Smooth muscle cell (in vitro differentiated cells): Measurements from ENCODE around the gene MMS22L. TPM values are rescaled to one million over a fixed set of nuclear protein-coding genes. Genes with fewer than 3 reads are reported as not detected.

Source experiments
- DNase-seq: peaks from one replicate; lab custom pipeline; 2025; ENCODE audit not compliant: unreplicated experiment; lab: John Stamatoyannopoulos, UW
- H2AFZ ChIP-seq: fragments of 200-600 bp; sonication (generic); 2 replicates; pipeline ENCODE4 v1.6.0; 2016; ENCODE audit warnings: antibody characterized with exemption, low read depth, mild to moderate bottlenecking
- H3F3A ChIP-seq: fragments of 200-600 bp; sonication (generic); 2 replicates; pipeline ENCODE4 v1.6.0; 2017; ENCODE audit warnings: antibody characterized with exemption, low read depth
- H3K27ac ChIP-seq: fragments of 200-600 bp; sonication (generic); 2 replicates; pipeline ENCODE4 v1.5.1; 2016; ENCODE audit warnings: low read depth, mild to moderate bottlenecking
- H3K27me3 ChIP-seq: fragments of 200-600 bp; sonication (generic); 2 replicates; pipeline ENCODE4 v1.6.1; 2016; ENCODE audit warnings: low read depth, mild to moderate bottlenecking
- H3K36me3 ChIP-seq: fragments of 200-600 bp; sonication (generic); 2 replicates; pipeline ENCODE4 v1.5.1; 2016; ENCODE audit warnings: low read depth
- H3K4me1 ChIP-seq: fragments of 200-600 bp; sonication (generic); 2 replicates; pipeline ENCODE4 v1.5.1; 2016; ENCODE audit warnings: low read depth
- H3K4me2 ChIP-seq: fragments of 200-600 bp; sonication (generic); 2 replicates; pipeline ENCODE4 v1.6.0; 2016; ENCODE audit warnings: mild to moderate bottlenecking
- H3K4me3 ChIP-seq: fragments of 200-600 bp; sonication (generic); 2 replicates; pipeline ENCODE4 v1.5.1; 2016; ENCODE audit warnings: mild to moderate bottlenecking
- H3K79me2 ChIP-seq: fragments of 200-600 bp; sonication (generic); 2 replicates; pipeline ENCODE4 v1.6.0; 2016; ENCODE audit warnings: low read depth, mild to moderate bottlenecking
- H3K9ac ChIP-seq: fragments of 200-600 bp; sonication (generic); 2 replicates; pipeline ENCODE4 v1.6.0; 2016; ENCODE audit warnings: low read depth
- H3K9me3 ChIP-seq: fragments of 200-600 bp; sonication (generic); replicated peaks from 2 replicates; pipeline ENCODE4 v1.5.1; 2016; ENCODE audit warnings: low read depth
- H4K20me1 ChIP-seq: fragments of 200-600 bp; sonication (generic); 2 replicates; pipeline ENCODE4 v1.6.0; 2016; ENCODE audit warnings: low read depth
- WGBS: methylation state at CpG from one replicate; pipeline ENCODE4 v1.1.7; 2016; ENCODE audit warnings: low lambda C conversion rate; 5-methylcytosine and 5-hydroxymethylcytosine counted together
- polyA plus RNA-seq: library from polyadenylated mRNA; unstranded; fragments of >200 nt; fragmentation: Nextera tagmentation; extraction: Ambion mirVana; gene quantifications from 2 replicates; pipeline ENCODE4 v1.2.1, GENCODE V29; 2016
- total RNA-seq: library from RNA; depleted of rRNA; stranded (reverse); fragments of >200 nt; gene quantifications from 2 replicates; pipeline ENCODE4 v1.2.3, GENCODE V29; 2014
- TF ChIP-seq, protein P1 (sequence below): fragments of 200-600 bp; sonication (generic); IDR thresholded peaks from 2 replicates; pipeline ENCODE4 v1.5.1; 2017; ENCODE audit warnings: borderline replicate concordance, mild to moderate bottlenecking, antibody characterized with exemption; ENCODE audit not compliant: insufficient read depth, poor library complexity, severe bottlenecking

Gene MMS22L
- total and polyA plus RNA-seq, 2 experiments from 2014 or later = 5.0 to 47.1 TPM

DNA sequence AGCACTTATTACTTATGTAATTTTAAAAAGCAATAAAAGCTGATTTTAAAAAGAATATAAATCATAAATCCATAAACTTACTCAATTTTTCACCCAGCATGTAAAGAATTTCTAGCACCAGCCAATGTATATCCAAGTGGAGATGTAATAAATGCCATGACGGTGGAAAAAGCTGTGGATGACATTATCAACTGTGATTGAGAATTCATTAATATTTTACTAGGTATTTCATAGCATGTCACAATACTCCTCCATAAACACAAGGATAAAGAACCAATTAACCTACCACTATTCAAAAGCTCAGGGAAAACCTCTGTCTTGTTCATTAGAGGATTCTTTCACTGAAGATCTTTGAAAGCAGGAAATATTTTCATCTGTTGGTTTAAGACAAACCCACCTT lies 13.2 kb downstream of the MMS22L start:
- Histone ChIP-seq H3K4me2 (no peak overlapping the region), H3K4me3 (no peak overlapping the region), H2AFZ (no peak overlapping the region), H3K79me2 (no peaks in the 10 kb centered on the region), H3K4me1 (no peaks in the 10 kb centered on the region), H3K27me3 (no peaks in the 10 kb centered on the region), H4K20me1 (no peaks in the 10 kb centered on the region), H3K9me3 (no peaks in the 10 kb centered on the region), H3K9ac (no peak overlapping the region), H3F3A (no peaks in the 10 kb centered on the region), H3K27ac (no peak overlapping the region), H3K36me3 (peaks cover 17% of the 10 kb centered on the region)
- TF ChIP-seq, protein P1, sequence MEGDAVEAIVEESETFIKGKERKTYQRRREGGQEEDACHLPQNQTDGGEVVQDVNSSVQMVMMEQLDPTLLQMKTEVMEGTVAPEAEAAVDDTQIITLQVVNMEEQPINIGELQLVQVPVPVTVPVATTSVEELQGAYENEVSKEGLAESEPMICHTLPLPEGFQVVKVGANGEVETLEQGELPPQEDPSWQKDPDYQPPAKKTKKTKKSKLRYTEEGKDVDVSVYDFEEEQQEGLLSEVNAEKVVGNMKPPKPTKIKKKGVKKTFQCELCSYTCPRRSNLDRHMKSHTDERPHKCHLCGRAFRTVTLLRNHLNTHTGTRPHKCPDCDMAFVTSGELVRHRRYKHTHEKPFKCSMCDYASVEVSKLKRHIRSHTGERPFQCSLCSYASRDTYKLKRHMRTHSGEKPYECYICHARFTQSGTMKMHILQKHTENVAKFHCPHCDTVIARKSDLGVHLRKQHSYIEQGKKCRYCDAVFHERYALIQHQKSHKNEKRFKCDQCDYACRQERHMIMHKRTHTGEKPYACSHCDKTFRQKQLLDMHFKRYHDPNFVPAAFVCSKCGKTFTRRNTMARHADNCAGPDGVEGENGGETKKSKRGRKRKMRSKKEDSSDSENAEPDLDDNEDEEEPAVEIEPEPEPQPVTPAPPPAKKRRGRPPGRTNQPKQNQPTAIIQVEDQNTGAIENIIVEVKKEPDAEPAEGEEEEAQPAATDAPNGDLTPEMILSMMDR = no peak
- DNase-seq = no peak
- 97% methylated on average over 1 of the region's 1 CpG for WGBS

DNA sequence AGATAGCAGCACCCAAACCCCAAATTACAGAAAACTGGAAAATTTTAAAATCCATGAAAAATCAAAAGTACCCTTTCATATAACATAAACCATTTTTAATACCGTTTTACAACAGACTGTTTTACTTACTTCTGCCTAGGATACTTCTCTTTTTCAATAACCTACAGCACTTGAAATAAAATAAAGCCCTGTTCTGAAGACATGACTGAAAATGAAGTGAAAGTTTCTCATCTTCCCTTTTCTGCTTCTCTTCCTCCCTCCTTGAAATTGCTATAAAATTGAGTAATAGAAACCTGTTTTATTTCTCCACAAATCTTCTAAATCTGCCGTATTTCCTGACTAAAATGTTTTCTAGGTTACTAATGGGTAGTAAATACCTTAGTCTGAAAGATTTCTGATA lies 20.3 kb downstream of the MMS22L start:
- TF ChIP-seq, protein P1 = no peak
- H3K27ac ChIP-seq = no peak overlapping the region
- no peaks in the 10 kb centered on the region for H3K4me1 ChIP-seq
- H3K9ac ChIP-seq = no peak overlapping the region
- peaks cover 11% of the 10 kb centered on the region for H3K36me3 ChIP-seq
- H2AFZ ChIP-seq = no peak overlapping the region
- no peaks in the 10 kb centered on the region for H3K79me2 ChIP-seq
- no peaks in the 10 kb centered on the region for H4K20me1 ChIP-seq
- no peaks in the 10 kb centered on the region for H3K9me3 ChIP-seq
- no peak overlapping the region for H3K4me3 ChIP-seq
- no peak overlapping the region for H3K4me2 ChIP-seq
- no peaks in the 10 kb centered on the region for H3K27me3 ChIP-seq
- no peaks in the 10 kb centered on the region for H3F3A ChIP-seq
- no peak for DNase-seq
- 99% methylated on average over 2 of the region's 2 CpGs for WGBS

DNA sequence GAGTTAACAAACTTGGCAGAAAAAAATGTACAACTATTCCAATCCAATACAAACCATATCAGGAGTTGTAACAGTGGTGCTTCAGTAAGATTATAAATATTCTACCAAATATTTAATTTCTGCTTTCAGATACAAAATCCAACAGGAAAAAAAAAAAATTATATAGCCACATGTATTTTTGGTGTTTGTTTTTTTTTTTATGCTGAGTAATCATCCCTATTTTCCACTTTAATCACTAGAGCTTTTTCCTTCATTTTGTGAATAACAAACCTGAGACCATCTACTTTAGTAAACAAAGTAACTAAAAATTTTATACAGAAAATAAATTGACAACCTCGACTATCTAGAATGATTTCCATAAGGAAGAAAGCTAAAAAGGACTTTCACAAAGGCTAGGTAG lies 36.2 kb downstream of the MMS22L start:
- Histone ChIP-seq H3F3A (no peaks in the 10 kb centered on the region), H4K20me1 (no peaks in the 10 kb centered on the region), H3K36me3 (no peaks in the 10 kb centered on the region), H3K27ac (no peak overlapping the region), H2AFZ (no peak overlapping the region), H3K4me1 (no peaks in the 10 kb centered on the region), H3K9ac (no peak overlapping the region), H3K27me3 (no peaks in the 10 kb centered on the region), H3K79me2 (no peaks in the 10 kb centered on the region), H3K4me3 (no peak overlapping the region), H3K9me3 (no peaks in the 10 kb centered on the region), H3K4me2 (no peak overlapping the region)
- 89% methylated on average over 1 of the region's 1 CpG for WGBS
- TF ChIP-seq, protein P1 = no peak
- DNase-seq = no peak

DNA sequence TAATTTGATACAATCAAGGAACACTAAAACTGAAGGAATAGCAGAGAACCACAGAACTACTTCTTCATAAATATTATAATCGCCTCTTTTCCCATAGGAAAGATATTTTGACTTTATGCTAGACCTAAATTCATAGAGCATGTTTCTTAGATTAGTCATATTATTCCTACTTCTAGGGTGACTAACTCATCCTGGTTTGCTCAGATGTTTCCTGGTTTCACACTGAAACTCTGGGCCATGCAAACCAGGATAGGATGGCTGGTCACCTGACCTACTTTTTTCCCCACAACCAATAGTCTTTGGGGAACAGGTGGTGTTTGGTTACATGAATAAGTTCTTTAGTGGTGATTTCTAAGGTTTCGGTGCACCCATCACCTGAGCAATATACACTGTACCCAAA lies 42.8 kb downstream of the MMS22L start:
- Histone ChIP-seq H3K27me3 (no peaks in the 10 kb centered on the region), H4K20me1 (no peaks in the 10 kb centered on the region), H3K4me1 (no peaks in the 10 kb centered on the region), H3F3A (no peaks in the 10 kb centered on the region), H3K79me2 (no peaks in the 10 kb centered on the region), H3K36me3 (no peaks in the 10 kb centered on the region), H2AFZ (no peak overlapping the region), H3K9me3 (no peaks in the 10 kb centered on the region), H3K9ac (no peak overlapping the region), H3K4me2 (no peak overlapping the region), H3K4me3 (no peak overlapping the region), H3K27ac (no peak overlapping the region)
- no peak for DNase-seq
- WGBS = 94% methylated on average over 2 of the region's 2 CpGs
- TF ChIP-seq, protein P1 = no peak
